GM21367 (cell line): ENCODE results near the gene FAM234B.
"Not testable (repeated sequence)": the region's sequence is repeated elsewhere in the genome, so short reads cannot be mapped to it uniquely, and the experiment has no call there.

Experiments
- ATAC-seq: cut with Tn5 transposase; IDR thresholded peaks from one replicate; pipeline ENCODE4 v1.9.1; 2021; ENCODE audit not compliant: unreplicated experiment

The FAM234B gene

DNA sequence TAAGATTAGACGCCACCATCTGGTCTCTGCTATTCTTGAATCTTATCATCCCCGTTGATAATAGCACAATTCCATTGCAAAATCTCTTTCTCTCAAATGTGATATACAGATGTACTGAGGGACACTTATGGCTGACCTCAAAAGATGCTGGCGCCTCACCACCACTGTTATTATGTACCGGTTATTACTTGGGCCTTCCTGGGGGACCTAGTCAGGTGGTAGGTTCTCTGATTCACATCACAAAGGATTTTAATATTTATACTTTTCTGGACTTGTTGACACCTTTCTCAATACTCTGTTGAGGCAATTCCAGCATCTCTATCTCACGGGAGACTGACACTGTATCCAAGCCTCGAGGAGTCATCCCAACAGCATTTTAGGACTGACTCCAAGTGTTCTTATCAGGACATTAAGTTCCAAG is 21.3 kb upstream of the FAM234B start:
- ATAC-seq: no peak

- no peak for ATAC-seq
Measured at GRCh38 chr12:13023811-13024530, 20.2 kb upstream of the FAM234B start.

- ATAC-seq: no peak
Measured at GRCh38 chr12:13024531-13024916, 19.7 kb upstream of the FAM234B start.

GRCh38 chr12:13026286-13026685 is 17.9 kb upstream of the FAM234B start:
- ATAC-seq: no peak

DNA sequence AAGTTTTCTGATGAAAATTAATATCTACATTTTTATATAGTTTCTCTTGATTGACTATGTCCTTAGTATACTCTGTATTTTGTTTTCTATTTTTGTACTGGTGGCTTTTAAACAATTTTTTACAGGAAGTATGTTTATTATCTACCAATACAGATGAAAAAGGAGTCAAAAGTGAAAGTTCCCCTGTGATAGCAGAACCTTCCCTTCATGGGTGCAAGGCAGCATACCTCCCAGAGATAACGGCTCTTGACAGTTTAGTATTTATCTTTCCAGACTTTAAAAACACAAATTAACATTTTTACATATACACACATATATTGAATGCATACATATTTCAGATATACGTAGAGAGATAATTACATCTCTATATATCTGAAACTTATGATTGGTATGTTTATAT is 17.1 kb upstream of the FAM234B start:
- no peak for ATAC-seq

GRCh38 chr12:13027508-13027907 is 16.7 kb upstream of the FAM234B start:
- no peak for ATAC-seq

DNA sequence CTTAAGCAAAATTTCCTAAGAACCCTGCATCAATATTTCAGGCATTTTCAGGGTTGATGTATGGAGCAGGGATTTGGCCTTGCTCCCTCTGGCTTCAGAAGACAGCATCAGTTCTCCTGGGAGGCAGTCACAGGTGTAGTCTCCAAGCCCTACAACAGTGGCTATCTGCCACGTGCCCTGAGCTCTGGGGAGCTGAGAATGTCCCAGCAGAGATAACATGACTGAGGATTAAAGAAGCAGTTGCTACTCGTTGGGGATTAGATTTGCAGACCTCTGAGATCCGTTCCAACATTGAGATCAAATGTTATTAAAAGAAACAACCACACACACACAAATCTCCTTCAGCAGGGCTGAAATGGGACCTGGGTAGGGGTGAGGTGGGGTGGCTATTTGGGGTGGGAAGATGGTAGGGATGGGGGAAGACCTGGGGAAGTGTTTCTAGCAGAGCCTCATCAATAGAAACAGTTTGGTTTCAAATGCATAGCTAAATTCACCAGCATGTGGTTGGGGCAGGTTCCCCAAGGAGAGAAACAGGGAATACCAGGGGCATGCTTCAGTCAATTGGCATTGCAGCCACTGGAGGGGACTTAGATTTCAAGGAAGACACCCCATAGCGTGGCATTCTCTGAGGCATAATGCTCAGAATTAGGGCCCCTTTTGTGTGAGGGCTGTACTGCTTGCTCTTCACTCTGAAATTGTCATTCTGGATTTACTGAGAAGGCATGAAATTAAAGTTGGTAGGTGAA is 15.2 kb upstream of the FAM234B start:
- no peak for ATAC-seq

GRCh38 chr12:13030541-13031291 is 13.5 kb upstream of the FAM234B start:
- ATAC-seq: no peak

- ATAC-seq: no peak
Measured at GRCh38 chr12:13032164-13032563, 12.0 kb upstream of the FAM234B start.

- no peak for ATAC-seq
Measured at GRCh38 chr12:13033476-13033875, 10.7 kb upstream of the FAM234B start.

- not testable (repeated sequence) for ATAC-seq
Measured at GRCh38 chr12:13035335-13035734, 8.8 kb upstream of the FAM234B start.

DNA sequence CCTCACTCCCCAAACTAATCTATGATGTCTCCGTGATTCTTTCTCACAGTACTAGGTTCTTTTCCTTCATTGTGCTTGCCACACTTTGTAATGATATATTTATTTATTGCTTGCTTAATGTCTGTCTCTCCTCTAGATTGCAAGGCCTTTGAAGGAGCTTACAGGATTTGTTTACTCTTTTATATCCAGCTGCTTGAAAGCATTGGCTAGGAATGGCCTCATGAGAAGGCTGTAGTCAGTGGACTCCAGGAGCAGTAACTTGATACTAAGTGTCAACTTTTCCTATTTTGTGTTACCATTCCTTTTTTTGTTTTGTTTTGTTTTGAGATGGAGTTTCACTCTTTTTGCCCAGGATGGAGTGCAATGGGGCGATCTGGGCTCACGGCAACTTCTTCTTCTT is 7.3 kb upstream of the FAM234B start:
- no peak for ATAC-seq

DNA sequence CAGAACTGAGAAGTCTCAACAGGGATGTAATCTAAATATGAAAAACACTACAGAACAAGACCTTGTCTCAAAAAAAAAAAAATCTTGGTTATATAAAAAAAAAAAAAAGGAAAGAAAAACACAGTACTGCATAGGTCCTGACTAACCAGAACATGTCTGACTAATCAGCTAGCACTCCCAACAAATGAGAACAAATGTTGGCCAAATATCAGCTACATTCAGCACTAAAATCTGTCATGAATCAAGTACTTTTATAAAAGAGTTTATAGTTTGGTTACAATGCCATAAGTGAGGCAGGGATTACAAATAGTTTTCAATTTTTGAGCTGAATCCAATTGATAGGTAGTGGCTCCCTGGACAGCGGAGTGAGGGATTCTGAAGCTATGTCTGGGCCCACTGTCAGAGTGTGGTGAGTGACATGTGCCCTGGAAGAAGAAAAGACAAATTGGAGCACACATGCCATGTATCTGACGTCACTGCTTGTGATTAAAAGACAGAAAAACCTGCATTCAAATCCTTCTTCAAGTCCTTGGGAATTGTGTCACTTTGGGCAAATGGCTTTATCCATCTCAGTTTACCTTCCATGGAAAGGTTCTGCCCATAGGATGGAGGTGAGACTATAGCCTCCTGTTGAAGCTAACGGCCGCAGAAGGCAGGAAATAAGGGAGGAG is 5.6 kb upstream of the FAM234B start:
- no peak for ATAC-seq

GRCh38 chr12:13039328-13039956 is 4.7 kb upstream of the FAM234B start:
- no peak for ATAC-seq

GRCh38 chr12:13041224-13041623 is 3.0 kb upstream of the FAM234B start:
- no peak for ATAC-seq

GRCh38 chr12:13042666-13043230 is 1.4 kb upstream of the FAM234B start:
- ATAC-seq: no peak

DNA sequence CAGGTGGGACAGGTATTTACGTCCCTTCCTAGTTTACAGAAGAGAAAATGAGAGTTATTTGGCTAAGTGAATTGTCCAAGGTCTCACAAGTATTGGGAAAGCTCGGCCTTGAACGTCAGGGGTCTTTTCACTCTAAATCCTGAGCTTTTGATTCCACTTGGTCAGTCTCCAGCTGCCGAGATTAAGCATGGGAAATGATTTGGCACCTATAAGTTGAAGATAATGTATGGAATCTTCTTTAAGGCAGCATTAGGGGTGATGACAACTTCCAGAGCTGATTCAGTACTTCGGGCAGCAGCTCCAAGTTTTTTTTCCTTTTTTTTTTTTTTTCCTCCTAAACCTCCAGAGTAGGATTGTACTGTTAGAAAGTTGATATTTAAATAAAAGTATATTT is 722 bp downstream of the FAM234B start:
- no peak for ATAC-seq

GRCh38 chr12:13045816-13046215 is 1.6 kb downstream of the FAM234B start:
- no peak for ATAC-seq

DNA sequence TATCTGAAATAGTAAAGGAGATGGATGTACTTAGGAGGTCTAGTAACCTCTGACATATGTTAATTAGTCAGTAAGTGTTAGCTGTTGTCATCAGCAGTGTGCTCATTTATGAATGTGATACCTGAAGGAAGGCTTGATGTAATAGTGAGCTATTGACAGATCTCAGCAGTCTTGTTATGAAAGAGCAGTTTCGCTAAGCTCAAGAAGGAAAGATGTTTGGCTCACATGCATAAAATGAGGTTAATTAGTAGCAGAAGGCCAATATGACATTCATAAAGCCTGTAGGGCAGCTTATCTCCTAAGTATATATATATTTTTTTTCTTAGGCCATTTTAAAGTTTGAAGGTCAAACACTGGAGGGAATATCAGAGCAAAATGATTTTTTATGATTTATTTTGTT is 2.8 kb downstream of the FAM234B start:
- no peak for ATAC-seq

DNA sequence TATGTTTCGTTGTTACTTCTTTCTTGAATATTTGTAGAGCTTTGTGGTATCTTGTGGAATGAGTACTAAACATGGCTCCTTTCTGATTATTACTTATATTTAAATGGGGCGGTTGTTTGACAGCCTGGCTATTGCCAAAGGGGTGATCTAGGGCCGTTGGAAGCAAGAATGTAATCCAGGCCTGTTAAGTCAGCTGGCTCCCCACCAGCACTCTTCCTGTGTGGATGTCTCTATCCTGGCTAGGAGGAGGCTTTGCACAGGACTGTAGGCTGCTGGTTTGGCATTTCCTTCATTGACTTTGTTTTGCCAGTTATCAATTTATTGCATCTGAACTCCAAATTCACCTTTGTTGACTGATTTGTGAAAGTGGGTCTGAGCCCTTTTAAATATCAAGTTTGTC is 5.6 kb downstream of the FAM234B start:
- ATAC-seq: no peak

DNA sequence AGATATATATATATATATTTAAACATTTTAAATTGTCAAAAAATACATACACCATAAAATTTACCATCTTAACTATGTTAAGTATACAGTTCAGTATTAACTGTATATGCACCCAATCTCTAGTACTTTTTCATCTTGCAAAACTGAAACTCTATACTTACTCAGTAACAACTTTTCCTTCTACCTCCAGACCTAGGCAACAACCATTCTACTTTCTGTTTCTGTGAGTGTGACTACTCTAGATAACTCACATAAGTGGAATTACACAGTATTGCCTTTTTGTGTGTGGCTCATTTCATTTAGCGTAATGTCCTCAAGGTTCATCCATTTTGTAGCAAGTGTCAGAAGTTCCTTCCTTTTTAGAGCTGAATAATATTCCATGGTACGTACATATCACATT is 8.2 kb downstream of the FAM234B start:
- no peak for ATAC-seq
